ENCODE data around the gene LRRC8D. TPM values are rescaled to one million over a fixed set of nuclear protein-coding genes. Genes with fewer than 3 reads are reported as not detected.

LRRC8D gene
- total RNA-seq, 1 experiment from 2014 or later, result 25.2 TPM

DNA sequence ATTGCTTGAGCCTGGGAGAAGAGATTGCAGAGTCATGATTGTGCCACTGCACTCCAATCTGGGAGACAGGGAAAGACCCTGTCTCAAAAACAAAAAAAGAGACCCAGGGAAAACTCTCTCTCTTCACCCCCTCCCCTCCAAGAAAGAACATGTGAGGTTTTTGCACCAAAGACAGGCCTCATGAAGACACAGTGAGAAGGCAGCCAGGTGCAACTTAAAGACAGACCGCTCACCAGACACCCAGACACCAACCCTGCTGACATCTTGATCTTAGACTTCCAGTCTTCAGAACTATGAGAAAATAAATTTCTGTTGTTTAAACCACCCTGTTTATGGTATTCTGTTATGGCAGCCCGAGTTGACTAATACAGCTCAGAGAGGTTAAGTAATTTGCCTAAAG lies 13.3 kb upstream of the LRRC8D start:
- no peak for DNase-seq (ENCODE audit: low spot score)

DNA sequence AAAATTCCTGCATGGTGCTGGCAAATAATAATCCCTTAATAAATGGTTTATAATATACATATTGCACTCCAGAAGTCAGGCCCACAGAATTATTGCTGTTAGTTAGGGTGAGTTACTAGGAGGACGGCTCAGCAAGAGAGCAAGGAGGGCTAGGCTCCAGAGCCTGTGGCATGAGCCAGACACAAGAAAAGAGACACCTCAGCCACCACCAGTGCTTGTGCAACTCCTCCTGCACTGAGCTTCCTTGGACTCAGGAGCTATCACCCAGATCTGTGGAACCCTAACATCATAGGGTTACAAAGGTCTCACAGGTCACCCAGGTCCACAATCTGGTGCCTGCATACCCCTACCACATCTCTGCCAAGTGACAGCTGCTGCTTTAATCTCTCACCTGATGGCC lies 12.8 kb upstream of the LRRC8D start:
- DNase-seq (ENCODE audit: low spot score), result no peak

DNA sequence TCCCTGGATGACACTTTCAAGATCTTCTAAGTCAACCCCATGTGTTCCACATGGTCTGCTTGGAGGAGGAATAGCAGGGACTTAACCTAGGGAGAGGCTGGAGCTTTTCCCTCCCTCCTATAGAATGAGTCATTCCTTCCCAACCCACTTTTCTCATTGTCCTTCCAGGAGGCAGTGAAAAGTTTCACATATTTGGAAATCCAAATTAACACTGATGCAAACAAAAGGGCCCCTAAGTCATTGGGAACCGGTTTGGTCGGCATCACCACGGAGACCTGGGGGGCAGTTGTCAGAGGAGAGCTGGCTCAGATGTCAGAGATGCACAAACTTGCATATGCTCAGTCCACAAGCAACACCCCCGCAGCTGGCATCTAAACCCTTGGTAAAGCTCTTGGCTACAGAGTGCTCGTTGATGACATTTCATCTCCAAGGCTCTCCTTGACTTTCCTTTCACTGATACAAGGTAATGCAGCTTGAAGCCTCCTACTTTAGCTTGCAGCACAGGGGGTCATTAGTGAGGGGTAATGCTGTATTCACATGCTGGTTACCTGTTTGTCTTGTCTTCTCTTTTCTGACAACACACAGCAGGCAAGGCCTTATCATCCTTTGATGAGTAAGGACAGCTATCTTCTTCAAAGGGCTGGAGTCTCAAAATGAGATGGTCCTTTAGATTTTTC lies 12.3 kb upstream of the LRRC8D start:
- DNase-seq (ENCODE audit: low spot score), result peak; percentile 15

DNA sequence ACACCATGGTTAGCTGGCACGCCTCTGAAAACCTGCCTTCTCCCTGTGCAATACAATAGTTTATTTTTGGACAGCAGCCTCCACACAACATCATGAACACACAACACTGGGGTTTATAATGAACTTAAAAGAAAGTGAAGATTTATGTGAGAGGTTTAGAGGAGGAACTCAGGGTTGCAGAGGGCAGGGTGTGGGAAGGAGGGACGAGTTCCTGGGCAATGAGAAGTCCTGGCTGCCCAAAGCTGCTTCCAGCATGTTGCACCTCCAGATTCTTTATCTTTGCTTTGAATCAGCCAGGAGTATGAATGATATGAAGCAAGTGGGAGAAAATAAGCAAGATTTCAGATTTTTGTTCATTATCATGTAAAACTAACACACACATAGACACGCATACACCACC lies 11.3 kb upstream of the LRRC8D start:
- no peak for DNase-seq (ENCODE audit: low spot score)

DNA sequence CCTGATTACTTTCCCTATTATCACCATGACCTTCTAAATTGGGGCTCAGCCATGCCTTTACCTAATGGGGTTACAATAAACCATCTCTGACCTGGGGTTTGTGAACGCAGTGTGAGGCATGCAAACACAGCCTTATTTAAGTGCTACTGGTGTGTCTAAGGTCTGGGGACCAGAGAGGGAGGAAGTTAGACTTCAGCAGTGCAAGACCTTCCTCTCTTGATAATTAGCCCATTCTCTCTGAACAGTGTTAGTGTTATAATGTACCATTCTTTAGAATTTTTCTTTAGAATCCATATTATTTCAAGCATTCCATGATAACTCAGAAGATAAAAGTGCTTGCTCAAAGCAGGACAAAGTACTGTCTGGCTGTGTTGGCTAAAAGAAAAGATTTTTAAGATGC lies 10.5 kb upstream of the LRRC8D start:
- DNase-seq (ENCODE audit: low spot score), result no peak

- DNase-seq (ENCODE audit: low spot score), result no peak
Observed at GRCh38 chr1:89810880-89811279, 10.0 kb upstream of the LRRC8D start.

- no peak for DNase-seq (ENCODE audit: low spot score)
Observed at GRCh38 chr1:89812992-89813391, 7.8 kb upstream of the LRRC8D start.

- no peak for DNase-seq (ENCODE audit: low spot score)
Observed at GRCh38 chr1:89815040-89815439, 5.8 kb upstream of the LRRC8D start.

DNA sequence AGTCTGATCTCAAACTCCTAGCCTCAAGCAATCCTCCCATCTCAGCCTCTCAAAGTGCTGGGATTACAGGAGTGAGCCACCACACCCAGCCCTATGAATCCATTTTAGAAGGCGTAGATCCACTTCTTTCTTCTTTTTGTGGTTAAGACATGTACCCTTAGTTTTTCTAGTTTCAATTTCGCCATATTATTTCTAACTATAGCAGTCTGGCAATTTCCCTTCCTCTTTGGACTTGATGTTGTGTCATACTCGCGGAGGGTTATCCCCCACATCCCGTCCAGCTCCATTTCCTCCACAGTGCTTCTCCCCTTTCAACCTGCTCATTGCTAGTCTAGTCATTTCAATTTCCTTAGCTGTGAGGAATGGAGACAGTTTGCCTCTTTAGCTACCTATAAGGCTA lies 5.2 kb upstream of the LRRC8D start:
- no peak for DNase-seq (ENCODE audit: low spot score)

- DNase-seq (ENCODE audit: low spot score), result no peak
Observed at GRCh38 chr1:89816366-89816765, 4.5 kb upstream of the LRRC8D start.

- no peak for DNase-seq (ENCODE audit: low spot score)
Observed at GRCh38 chr1:89821322-89822108, 683 bp downstream of the LRRC8D start.

DNA sequence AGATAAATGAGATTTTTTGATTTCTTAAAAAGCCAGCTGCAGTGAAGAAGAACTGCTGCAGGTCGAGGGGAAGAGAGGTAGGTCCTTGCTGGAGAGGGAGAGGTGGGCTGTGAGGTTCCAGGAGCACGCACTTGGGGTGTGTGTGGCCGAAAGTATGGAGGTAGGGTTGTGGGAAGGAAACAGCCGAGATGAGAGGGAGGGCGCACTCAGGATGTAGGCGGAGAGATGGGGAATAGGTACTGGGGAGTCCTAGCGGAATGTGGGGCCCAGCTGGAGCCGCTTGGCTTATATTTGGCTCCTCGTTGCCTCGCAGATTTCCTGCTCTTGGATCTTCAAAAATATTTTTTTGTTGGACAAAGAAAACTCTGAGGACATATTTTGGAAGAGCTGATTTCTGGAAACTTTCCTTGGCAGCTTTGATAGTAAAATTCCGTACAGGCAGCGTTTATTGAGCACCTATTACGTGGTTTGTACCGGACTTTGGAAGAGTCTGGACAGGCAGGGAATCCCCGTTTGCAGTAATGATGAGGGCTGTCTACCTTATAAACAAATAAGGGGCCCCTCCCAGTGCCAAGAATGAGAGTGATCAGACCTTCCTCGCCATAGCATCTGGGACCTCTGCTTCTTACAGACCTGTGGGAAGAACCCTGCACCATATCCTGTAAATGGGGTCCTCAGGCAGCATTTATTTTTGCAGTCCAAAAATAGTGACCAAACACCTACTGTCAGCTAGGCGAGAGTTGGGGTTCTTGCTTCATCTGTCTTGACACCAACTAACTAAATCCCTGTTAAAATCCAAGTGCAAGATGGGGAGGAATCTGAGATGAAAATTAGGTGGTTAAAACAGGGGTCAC lies 1.5 kb downstream of the LRRC8D start:
- no peak for DNase-seq (ENCODE audit: low spot score)

GRCh38 chr1:89822999-89823628 lies 2.3 kb downstream of the LRRC8D start:
- DNase-seq (ENCODE audit: low spot score), result no peak

DNA sequence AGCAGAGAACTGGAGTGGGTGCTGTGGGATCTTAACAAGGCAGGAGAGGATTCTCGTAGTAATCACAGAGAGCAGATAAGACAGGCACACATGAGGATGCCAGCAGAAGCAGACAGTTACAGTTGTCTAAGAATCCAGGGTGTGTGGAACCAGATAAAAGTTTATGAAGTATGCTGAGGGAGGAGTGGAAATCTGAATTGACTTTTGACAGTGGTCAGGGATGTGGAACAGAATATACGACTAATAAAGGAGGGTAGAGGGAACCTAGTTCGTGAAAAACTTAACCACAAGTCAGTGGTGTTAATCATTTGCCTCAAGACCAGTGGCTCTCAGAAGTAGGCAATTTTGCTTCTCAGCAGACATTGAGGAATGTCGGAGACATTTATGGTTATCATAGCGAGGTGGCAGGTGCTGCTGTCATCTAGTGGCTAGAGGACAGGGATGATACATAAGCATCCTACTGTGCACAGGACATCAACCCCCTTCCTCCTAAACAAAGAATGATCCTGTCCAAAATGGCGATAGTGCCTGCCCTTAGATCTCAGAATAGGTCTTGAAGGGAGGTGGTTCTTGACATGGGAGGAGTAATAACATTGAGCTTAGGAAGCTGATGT lies 3.0 kb downstream of the LRRC8D start:
- DNase-seq (ENCODE audit: low spot score), result no peak

- no peak for DNase-seq (ENCODE audit: low spot score)
Observed at GRCh38 chr1:89826594-89826993, 5.8 kb downstream of the LRRC8D start.

- no peak for DNase-seq (ENCODE audit: low spot score)
Observed at GRCh38 chr1:89827330-89827729, 6.5 kb downstream of the LRRC8D start.

DNA sequence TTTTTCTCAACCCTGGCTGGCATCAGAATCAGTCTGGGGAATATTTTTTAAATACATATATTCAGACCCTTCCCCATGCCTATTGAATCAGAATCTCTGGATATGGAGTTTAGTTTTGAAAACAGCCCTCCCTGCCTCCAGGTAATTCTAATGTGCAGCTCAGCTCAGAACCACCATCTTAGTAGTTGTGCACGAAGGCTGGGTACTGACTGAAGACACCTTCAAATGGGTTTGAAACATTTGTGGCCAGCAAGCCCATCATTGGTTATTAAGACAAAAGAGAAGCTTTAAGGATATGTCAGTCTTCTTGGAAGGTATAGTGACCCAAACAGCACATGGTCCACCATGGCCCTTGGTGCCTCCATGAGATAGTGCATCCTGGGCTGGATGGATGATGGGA lies 7.1 kb downstream of the LRRC8D start:
- no peak for DNase-seq (ENCODE audit: low spot score)

GRCh38 chr1:89829186-89829585 lies 8.4 kb downstream of the LRRC8D start:
- no peak for DNase-seq (ENCODE audit: low spot score)

- no peak for DNase-seq (ENCODE audit: low spot score)
Observed at GRCh38 chr1:89831462-89832120, 10.8 kb downstream of the LRRC8D start.

DNA sequence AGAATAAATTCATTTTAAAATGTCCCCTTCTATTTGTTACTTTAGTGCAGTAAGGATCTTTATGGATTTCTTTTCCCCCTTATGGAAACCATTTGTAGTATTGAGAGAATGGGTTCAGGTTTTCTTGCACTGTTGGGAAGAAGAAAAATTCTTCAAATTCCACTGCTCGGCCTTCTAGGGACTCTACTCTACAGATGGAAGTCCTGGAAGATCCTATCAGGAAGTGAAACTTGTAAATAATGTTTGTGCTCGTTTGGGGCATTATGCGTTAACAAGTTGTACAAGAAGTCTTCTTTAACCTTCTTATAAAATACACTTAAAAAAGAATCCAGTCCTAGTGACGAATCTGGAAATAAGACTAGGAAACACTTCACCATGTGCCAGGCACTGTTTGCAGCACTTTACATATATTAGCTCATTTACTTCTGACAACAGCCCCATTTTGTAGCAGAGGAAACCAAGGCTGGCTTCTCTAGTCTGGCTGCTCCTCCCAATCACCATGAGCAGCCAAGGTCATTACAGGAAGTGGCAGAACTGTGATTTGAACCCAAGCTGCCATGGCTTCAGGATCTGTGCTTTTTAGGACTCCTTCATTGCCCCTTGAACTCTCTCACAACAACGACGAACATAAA lies 11.8 kb downstream of the LRRC8D start:
- no peak for DNase-seq (ENCODE audit: low spot score)

Measured in H4 (cell line).